HAP-1 (cell line): Measurements from ENCODE around the gene CTXN2.

Source experiments
- DNase-seq, 2 experiments: peaks; one replicate each; pipeline ENCODE4 v3.0.0-alpha.2; 2016 to 2020; ENCODE audit warnings: low spot score in 2 of 2
- H3K27me3 ChIP-seq: fragments of 250-450 bp; sonication (Bioruptor Pico); 2 replicates; pipeline ENCODE4 v1.5.1; 2020; ENCODE audit warnings: low read depth, mild to moderate bottlenecking, moderate library complexity
- H3K36me3 ChIP-seq: fragments of 250-450 bp; sonication (Bioruptor Pico); replicated peaks from 2 replicates; pipeline ENCODE4 v1.5.1; 2020; ENCODE audit warnings: mild to moderate bottlenecking
- H3K4me1 ChIP-seq: fragments of 250-450 bp; sonication (Bioruptor Pico); 2 replicates; pipeline ENCODE4 v1.5.1; 2020; ENCODE audit warnings: mild to moderate bottlenecking
- H3K4me3 ChIP-seq: fragments of 250-450 bp; sonication (Bioruptor Pico); 2 replicates; pipeline ENCODE4 v1.5.1; 2020; ENCODE audit warnings: mild to moderate bottlenecking, moderate library complexity
- H3K9me3 ChIP-seq: fragments of 250-450 bp; sonication (Bioruptor Pico); 2 replicates; pipeline ENCODE4 v1.5.1; 2020; ENCODE audit warnings: mild to moderate bottlenecking, moderate library complexity
- in situ Hi-C: fragments of 300-500 bp; cut with MboI; formaldehyde crosslinking; loops from 3 replicates; pipeline ENCODE4 v1.14.3; 2020; ENCODE audit warnings: low sequenced_read_pairs, inconsistent platforms, mixed read lengths

The CTXN2 gene

GRCh38 chr15:48178648-48178931 lies 12.9 kb upstream of the CTXN2 start:
- H3K4me3 ChIP-seq = peak overlapping the region; percentile 53
- peak in 1 of 2 experiments; percentile 86 for DNase-seq
- no peaks in the 10 kb centered on the region for H3K9me3 ChIP-seq
- in situ Hi-C loops = no loop called here
- no peaks in the 10 kb centered on the region for H3K36me3 ChIP-seq
- H3K27me3 ChIP-seq = no peaks in the 10 kb centered on the region
- H3K4me1 ChIP-seq = peaks cover 15% of the 10 kb centered on the region

- Histone ChIP-seq H3K27me3 (no peaks in the 10 kb centered on the region), H3K36me3 (no peaks in the 10 kb centered on the region), H3K4me1 (peaks cover 8% of the 10 kb centered on the region), H3K4me3 (no peak overlapping the region), H3K9me3 (no peaks in the 10 kb centered on the region)
- in situ Hi-C loops = no loop called here
- DNase-seq = no peak
These were observed 8.7 kb upstream of the CTXN2 start for GRCh38 chr15:48182749-48183148.

DNA sequence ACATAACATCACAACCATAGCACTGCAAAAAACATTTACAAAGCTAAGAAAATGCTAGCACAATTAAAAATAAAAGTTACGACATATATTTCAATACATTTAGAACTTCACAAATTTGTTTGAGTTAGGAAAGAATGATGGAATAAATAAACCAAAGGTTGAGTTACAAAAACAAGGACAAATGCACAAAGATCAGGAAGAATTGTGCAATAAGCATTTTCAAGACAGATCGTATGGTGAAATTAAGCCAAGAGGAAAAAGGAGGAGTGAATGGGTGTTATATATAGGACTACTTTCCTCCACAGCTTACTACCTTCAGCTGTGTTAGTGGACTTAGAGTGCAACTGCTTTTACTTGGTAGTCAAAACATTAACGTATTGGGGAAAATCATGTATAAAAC lies 5.9 kb upstream of the CTXN2 start:
- no peaks in the 10 kb centered on the region for H3K9me3 ChIP-seq
- in situ Hi-C loops = no loop called here
- DNase-seq = no peak

DNA sequence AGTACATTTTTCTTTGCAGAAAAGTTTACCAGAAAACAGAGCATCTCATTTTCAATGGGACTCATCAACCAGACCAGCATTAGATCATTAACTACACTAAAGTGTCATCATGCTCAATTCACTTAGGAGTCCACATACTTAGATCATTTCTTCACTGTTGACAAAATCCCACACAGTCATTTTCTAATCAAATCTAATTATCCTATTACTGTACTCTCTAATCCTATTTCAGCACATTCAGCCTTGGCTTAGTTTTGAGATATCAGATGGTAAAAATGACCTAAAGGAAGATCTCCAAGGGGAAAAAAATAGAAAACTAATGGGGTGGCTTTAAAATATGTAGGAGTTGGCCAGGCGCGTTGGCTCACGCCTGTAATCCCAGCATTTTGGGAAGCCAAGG lies 5.2 kb upstream of the CTXN2 start:
- in situ Hi-C loops = no loop called here
- Histone ChIP-seq H3K9me3 (no peaks in the 10 kb centered on the region), H3K4me3 (no peak overlapping the region), H3K36me3 (no peaks in the 10 kb centered on the region), H3K27me3 (peaks cover 11% of the 10 kb centered on the region; the same call in 1 of the 2 replicates), H3K4me1 (no peaks in the 10 kb centered on the region)
- DNase-seq = no peak

More for the DNA sequence above, 5.9 kb upstream of the CTXN2 start:
- Histone ChIP-seq H3K4me1 (no peaks in the 10 kb centered on the region), H3K4me3 (no peak overlapping the region), H3K36me3 (no peaks in the 10 kb centered on the region), H3K27me3 (peaks cover 11% of the 10 kb centered on the region; the same call in 1 of the 2 replicates)

DNA sequence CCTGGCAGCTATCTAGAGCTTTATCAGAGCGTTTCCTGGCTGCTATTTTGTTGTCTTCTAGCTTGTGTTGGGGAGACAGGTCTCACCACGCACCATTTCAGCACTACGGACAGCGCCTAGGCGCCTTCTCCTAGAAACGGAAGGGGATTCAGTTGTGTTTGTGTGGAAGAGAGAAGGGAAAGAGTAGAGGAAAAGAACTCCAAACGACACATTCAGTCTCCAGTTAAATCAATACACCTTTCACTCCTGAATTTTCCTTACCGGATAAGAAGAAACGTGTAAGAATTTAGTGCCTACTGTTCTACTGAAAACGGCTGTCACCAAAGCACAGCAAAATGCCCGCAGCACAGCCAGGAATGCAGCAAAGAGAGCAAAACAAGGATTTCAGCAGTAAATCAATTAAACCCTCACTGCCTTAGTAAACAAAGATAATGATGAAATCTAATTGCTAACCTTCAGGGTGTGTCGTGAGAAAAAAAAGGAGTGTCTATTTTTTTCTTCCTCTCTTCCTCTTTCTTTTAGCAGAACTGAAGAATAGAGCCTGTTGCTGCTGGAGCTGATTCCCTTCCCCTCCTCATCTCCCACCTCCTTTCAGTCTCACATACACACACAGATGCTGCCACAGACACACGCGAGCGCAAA lies 412 bp upstream of the CTXN2 start:
- Histone ChIP-seq H3K4me3 (no peak overlapping the region), H3K4me1 (no peaks in the 10 kb centered on the region), H3K27me3 (peaks cover 20% of the 10 kb centered on the region), H3K36me3 (no peaks in the 10 kb centered on the region), H3K9me3 (no peaks in the 10 kb centered on the region)
- DNase-seq = peak; percentile 59 to 91
- in situ Hi-C loops = no loop called here

- Histone ChIP-seq H3K4me3 (no peak overlapping the region), H3K9me3 (no peaks in the 10 kb centered on the region), H3K36me3 (no peaks in the 10 kb centered on the region), H3K27me3 (peaks cover 9% of the 10 kb centered on the region; the same call in 1 of the 2 replicates), H3K4me1 (no peaks in the 10 kb centered on the region)
- no peak for DNase-seq
- in situ Hi-C loops = no loop called here
These were observed 10.6 kb downstream of the CTXN2 start for GRCh38 chr15:48202068-48202467.

DNA sequence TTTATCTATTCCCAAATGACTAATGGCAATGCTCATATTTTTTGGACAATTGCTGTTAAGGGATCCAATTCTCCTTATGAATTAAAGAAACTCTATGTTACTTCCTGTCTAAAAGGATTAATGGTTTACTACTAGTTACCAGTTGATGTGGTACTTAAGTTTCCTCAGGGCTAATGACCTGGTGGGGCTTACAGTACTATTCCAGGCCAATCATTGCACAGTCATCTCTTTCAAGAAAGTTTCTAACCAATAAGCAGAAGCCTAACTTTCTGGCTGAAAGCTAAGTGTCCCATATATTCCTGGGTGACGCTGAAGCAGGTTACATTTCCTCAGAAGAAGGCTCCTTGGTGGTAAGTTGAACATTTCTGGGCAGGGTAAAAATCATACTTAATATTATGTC lies 14.5 kb downstream of the CTXN2 start, which contains the start of gene SLC12A1:
Gene SLC12A1, plus strand, starts transcription at position 322 of the 400 bp plus-strand sequence. CDS start 1,418 bp downstream, outside the sequence.
- no peaks in the 10 kb centered on the region for H3K36me3 ChIP-seq
- in situ Hi-C loops = no loop called here

DNA sequence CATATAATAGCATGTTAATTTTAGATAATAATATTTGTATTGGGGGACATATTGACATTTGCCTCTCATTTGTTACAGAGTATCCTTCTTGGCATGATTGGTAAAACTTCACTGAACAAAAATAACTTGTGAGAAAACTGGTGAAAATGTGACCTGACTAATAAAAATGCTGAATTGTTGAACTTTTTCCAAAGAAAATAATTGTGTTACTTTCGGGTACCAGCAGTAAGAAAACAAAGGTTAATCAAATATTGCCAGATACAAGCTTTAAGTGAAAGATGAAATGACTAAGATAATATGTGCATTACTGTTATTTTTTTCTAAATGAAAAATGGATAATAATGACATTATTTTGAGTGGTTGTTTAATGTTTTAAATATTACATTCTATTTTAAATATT lies 29.8 kb downstream of the CTXN2 start:
- DNase-seq = no peak
- Histone ChIP-seq H3K4me3 (no peak overlapping the region), H3K36me3 (no peaks in the 10 kb centered on the region), H3K9me3 (no peaks in the 10 kb centered on the region), H3K4me1 (no peaks in the 10 kb centered on the region), H3K27me3 (peaks cover 3% of the 10 kb centered on the region; the same call in 1 of the 2 replicates)
- in situ Hi-C loops = no loop called here

More for the DNA sequence above, 14.5 kb downstream of the CTXN2 start, which contains the start of gene SLC12A1:
- Histone ChIP-seq H3K4me1 (peaks cover 5% of the 10 kb centered on the region), H3K9me3 (no peaks in the 10 kb centered on the region), H3K27me3 (no peaks in the 10 kb centered on the region), H3K4me3 (no peak within 1 kb of the TSS)
- DNase-seq = no peak

- in situ Hi-C loops = no loop called here
- no peaks in the 10 kb centered on the region for H3K4me1 ChIP-seq
- no peak for DNase-seq
- H3K36me3 ChIP-seq = no peaks in the 10 kb centered on the region
- no peak overlapping the region for H3K4me3 ChIP-seq
- no peaks in the 10 kb centered on the region for H3K9me3 ChIP-seq
- H3K27me3 ChIP-seq = peaks cover 3% of the 10 kb centered on the region; the same call in 1 of the 2 replicates
These were observed 30.4 kb downstream of the CTXN2 start for GRCh38 chr15:48221885-48222284.

DNA sequence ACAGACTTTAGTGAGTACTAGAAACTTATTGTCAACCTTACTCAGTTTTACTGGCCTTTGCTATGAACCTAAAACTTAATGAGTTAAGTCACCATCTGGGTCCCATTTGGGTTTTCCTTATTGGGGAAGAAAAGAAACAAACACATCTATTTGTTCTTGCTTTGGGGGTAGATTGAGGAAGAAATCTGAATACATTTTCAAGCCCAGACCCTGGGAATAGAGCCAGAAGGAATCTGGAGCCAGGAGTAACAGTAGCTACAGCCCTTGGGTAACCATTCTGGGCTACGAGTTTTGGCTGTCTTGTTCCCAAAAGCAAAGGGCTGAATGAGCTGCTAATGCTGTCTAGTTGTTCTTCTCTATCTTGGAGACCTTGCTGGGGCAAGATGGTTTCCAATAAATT lies 31.2 kb downstream of the CTXN2 start:
- in situ Hi-C loops = no loop called here
- no peaks in the 10 kb centered on the region for H3K36me3 ChIP-seq

GRCh38 chr15:48225771-48226170 lies 34.3 kb downstream of the CTXN2 start:
- DNase-seq = no peak
- H3K4me1 ChIP-seq = no peaks in the 10 kb centered on the region

More for the DNA sequence above, 31.2 kb downstream of the CTXN2 start:
- Histone ChIP-seq H3K4me3 (no peak overlapping the region), H3K4me1 (no peaks in the 10 kb centered on the region), H3K9me3 (no peaks in the 10 kb centered on the region), H3K27me3 (0 out of 2 replicates have a peak, but pooled peaks cover 3% of the 10 kb centered on the region)
- DNase-seq = no peak

GRCh38 chr15:48230498-48230897 lies 39.0 kb downstream of the CTXN2 start:
- no peak for DNase-seq
- in situ Hi-C loops = no loop called here
- Histone ChIP-seq H3K9me3 (no peaks in the 10 kb centered on the region), H3K4me3 (no peak overlapping the region), H3K27me3 (no peaks in the 10 kb centered on the region), H3K36me3 (no peaks in the 10 kb centered on the region), H3K4me1 (no peaks in the 10 kb centered on the region)

More at GRCh38 chr15:48225771-48226170, 34.3 kb downstream of the CTXN2 start:
- H3K36me3 ChIP-seq = no peaks in the 10 kb centered on the region
- H3K9me3 ChIP-seq = no peaks in the 10 kb centered on the region
- no peak overlapping the region for H3K4me3 ChIP-seq
- 0 out of 2 replicates have a peak, but pooled peaks cover 3% of the 10 kb centered on the region for H3K27me3 ChIP-seq
- in situ Hi-C loops = no loop called here

- H3K36me3 ChIP-seq = no peaks in the 10 kb centered on the region
- no peaks in the 10 kb centered on the region for H3K27me3 ChIP-seq
- in situ Hi-C loops = no loop called here
- DNase-seq = no peak
- no peak overlapping the region for H3K4me3 ChIP-seq
- H3K4me1 ChIP-seq = no peaks in the 10 kb centered on the region
- H3K9me3 ChIP-seq = no peaks in the 10 kb centered on the region
These were observed 41.8 kb downstream of the CTXN2 start for GRCh38 chr15:48233246-48233645.

GRCh38 chr15:48239334-48239733 lies 47.9 kb downstream of the CTXN2 start:
- Histone ChIP-seq H3K4me3 (no peak overlapping the region), H3K9me3 (no peaks in the 10 kb centered on the region), H3K27me3 (no peaks in the 10 kb centered on the region), H3K36me3 (no peaks in the 10 kb centered on the region), H3K4me1 (no peaks in the 10 kb centered on the region)
- no peak for DNase-seq
- in situ Hi-C loops = no loop called here

GRCh38 chr15:48242015-48242414 lies 50.5 kb downstream of the CTXN2 start:
- Histone ChIP-seq H3K4me3 (no peak overlapping the region), H3K27me3 (no peaks in the 10 kb centered on the region), H3K36me3 (no peaks in the 10 kb centered on the region), H3K4me1 (no peaks in the 10 kb centered on the region), H3K9me3 (no peaks in the 10 kb centered on the region)
- no peak for DNase-seq
- in situ Hi-C loops = no loop called here
